HepG2 (cell line): ENCODE data around the gene IBA57. TPM values are rescaled to one million over a fixed set of nuclear protein-coding genes. Genes with fewer than 3 reads are reported as not detected.

Experiments used
- CC2D1A ChIP-seq: sonication (generic); formaldehyde crosslinking; IDR thresholded peaks from 2 replicates; pipeline ENCODE4 v1.8.1; 2023; ENCODE audit warnings: mild to moderate bottlenecking, missing genetic modification reagents
- E2F1 ChIP-seq: sonication (generic); formaldehyde crosslinking; IDR thresholded peaks from 2 replicates; pipeline ENCODE4 v1.5.0; 2020; ENCODE audit warnings: missing genetic modification reagents
- GFI1 ChIP-seq: sonication (generic); formaldehyde crosslinking; IDR thresholded peaks from 2 replicates; pipeline ENCODE4 v1.5.0; 2020; ENCODE audit warnings: missing genetic modification reagents, mild to moderate bottlenecking, borderline replicate concordance
- HNRNPH1 ChIP-seq: fragments of 200-400 bp; formaldehyde crosslinking; optimal IDR thresholded peaks from 2 replicates; pipeline ENCODE3; 2017; ENCODE audit warnings: mild to moderate bottlenecking, low read depth, low read length
- NFAT5 ChIP-seq: sonication (generic); formaldehyde crosslinking; IDR thresholded peaks from 2 replicates; pipeline ENCODE4 v1.4.0; 2020; ENCODE audit warnings: missing genetic modification reagents
- NR2F2 ChIP-seq: IDR thresholded peaks from 2 replicates; pipeline ENCODE4 v1.6.1; 2012; ENCODE audit warnings: low read depth, inconsistent platforms, borderline replicate concordance
- SALL1 ChIP-seq: sonication (generic); formaldehyde crosslinking; IDR thresholded peaks from 2 replicates; pipeline ENCODE4 v1.8.0; 2022; ENCODE audit warnings: mild to moderate bottlenecking, missing genetic modification reagents
- SP5 ChIP-seq: IDR thresholded peaks from 2 replicates; pipeline ENCODE4 v1.6.1; 2016; ENCODE audit warnings: low read depth, borderline replicate concordance
- TEAD2 ChIP-seq: sonication (generic); formaldehyde crosslinking; IDR thresholded peaks from 2 replicates; pipeline ENCODE4 v1.9.0; 2021; ENCODE audit warnings: missing genetic modification reagents
- ZFP91 ChIP-seq: sonication (generic); formaldehyde crosslinking; IDR thresholded peaks from 2 replicates; pipeline ENCODE4 v1.9.0; 2022; ENCODE audit warnings: missing genetic modification reagents, mild to moderate bottlenecking, borderline replicate concordance
- ZNF142 ChIP-seq: sonication (generic); formaldehyde crosslinking; IDR thresholded peaks from 2 replicates; pipeline ENCODE4 v1.4.0; 2020; ENCODE audit warnings: missing genetic modification reagents
- ZNF205 ChIP-seq: IDR thresholded peaks from 2 replicates; pipeline ENCODE4 v1.6.1; 2018; ENCODE audit warnings: missing biosample characterization, missing genetic modification reagents
- polyA plus RNA-seq, 8 experiments: library from polyadenylated mRNA; depleted of rRNA in 3 of 8; stranded (reverse) in 7 of 8; unstranded in 1 of 8; fragments of >200 nt; fragmentation: Illumina TruSeq in 4 of 8; extraction: Trizol in 4 of 8; gene quantifications; 2 replicates each; pipeline versions ENCODE4 v1.2.1 to v1.2.3, GENCODE V29; 2011 to 2016; ENCODE audit warnings: low read depth in 4 of 8, missing spikeins in 1 of 8, mixed read lengths in 1 of 8; ENCODE audit not compliant: insufficient read depth in 1 of 8
- total RNA-seq, 5 experiments: library from RNA; depleted of rRNA; stranded (reverse); fragments of >200 nt; fragmentation: Illumina TruSeq; extraction: Trizol; gene quantifications; 2 replicates each; pipeline ENCODE4 v1.2.3, GENCODE V29; 2016; ENCODE audit warnings: low read depth in 1 of 5
- TF ChIP-seq, protein P1 (sequence below): IDR thresholded peaks from 2 replicates; pipeline ENCODE4 v1.6.1; 2012; ENCODE audit warnings: inconsistent platforms

Gene IBA57
- total and polyA plus RNA-seq, 2 of the 13 experiments (the other 11 are each of a cell fraction or from before 2014, with no cell fraction given) = 2.3 to 10.2 TPM

DNA sequence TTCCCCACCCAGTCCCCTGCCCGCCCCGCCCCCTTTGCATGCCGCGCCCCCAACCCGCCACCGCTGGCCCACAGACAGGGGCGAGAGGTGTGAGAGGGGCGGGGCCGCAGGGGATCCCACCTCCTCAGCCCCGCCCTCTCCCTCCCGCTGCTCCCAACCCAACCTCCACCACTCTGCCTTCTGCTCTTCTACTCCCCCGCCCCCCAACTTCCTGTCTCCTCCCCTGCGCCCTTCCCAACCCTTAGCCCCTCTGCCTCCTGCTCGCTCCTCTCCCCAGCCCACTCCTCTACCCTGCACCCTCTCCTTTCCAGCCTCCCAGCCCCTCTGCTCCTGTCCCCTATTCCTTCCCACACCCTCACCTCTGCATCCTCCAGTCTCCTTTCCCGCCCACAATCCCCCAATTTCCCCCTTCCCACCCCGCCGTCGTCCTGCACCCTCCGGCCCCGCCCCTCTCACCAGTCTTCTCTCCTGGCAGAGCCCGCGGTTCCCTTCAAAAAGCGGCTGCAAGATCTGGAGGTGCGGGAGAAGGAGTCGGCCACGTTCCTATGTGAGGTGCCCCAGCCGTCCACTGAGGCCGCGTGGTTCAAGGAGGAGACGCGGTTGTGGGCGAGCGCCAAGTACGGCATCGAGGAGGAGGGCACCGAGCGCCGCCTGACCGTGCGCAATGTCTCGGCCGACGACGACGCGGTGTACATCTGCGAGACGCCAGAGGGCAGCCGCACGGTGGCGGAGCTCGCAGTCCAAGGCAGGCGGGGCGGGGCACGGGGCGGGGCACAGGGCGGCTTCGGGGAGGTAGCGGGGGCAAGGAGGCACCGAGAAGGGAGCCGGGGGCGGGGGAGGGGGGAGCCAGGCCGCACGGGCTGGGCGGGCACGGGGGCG is 47.6 kb downstream of the IBA57 start (continued):
- TF ChIP-seq ZNF142 (CRISPR knock-in tag) (no peak), SALL1 (CRISPR knock-in tag) (0 out of 2 replicates have a peak, but pooled peaks have one; percentile 11), NFAT5 (CRISPR knock-in tag) (no peak), NR2F2 (no peak), E2F1 (CRISPR knock-in tag) (no peak), TEAD2 (CRISPR knock-in tag) (no peak), ZNF205 (CRISPR knock-in tag) (peak; percentile 99), CC2D1A (no peak), GFI1 (no peak), HNRNPH1 (no peak), SP5 (CRISPR knock-in tag) (peak; percentile 75), ZFP91 (CRISPR knock-in tag) (no peak)
- TF ChIP-seq, protein P1, sequence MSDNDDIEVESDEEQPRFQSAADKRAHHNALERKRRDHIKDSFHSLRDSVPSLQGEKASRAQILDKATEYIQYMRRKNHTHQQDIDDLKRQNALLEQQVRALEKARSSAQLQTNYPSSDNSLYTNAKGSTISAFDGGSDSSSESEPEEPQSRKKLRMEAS = peak; percentile 59
